ENCODE results near the gene ACTBL2. TPM values are rescaled to one million over a fixed set of nuclear protein-coding genes. Genes with fewer than 3 reads are reported as not detected.
"Not testable (repeated sequence)": the region's sequence is repeated elsewhere in the genome, so short reads cannot be mapped to it uniquely, and the experiment has no call there.

Gene ACTBL2
- total RNA-seq, 2 donors from 2014 or later, result not detected

- H3K36me3 Mint-ChIP-seq (ENCODE audit: low read depth), result no peaks in the 10 kb centered on the region
- no peaks in the 10 kb centered on the region for H3K4me1 Mint-ChIP-seq
- H3K4me3 Mint-ChIP-seq, result no peak overlapping the region
- no peak overlapping the region for H3K27ac Mint-ChIP-seq
- H3K9me3 Mint-ChIP-seq, result no peaks in the 10 kb centered on the region
- ATAC-seq (replicated peaks), result no peak
- peaks cover 9% of the 10 kb centered on the region for H3K27me3 Mint-ChIP-seq
Observed at GRCh38 chr5:57476601-57477056, 6.0 kb downstream of the ACTBL2 start.

GRCh38 chr5:57470339-57470738 lies 12.3 kb downstream of the ACTBL2 start:
- Mint-ChIP-seq H3K36me3 (ENCODE audit: low read depth) (no peaks in the 10 kb centered on the region), H3K27ac (no peak overlapping the region), H3K9me3 (no peaks in the 10 kb centered on the region), H3K27me3 (peaks cover 16% of the 10 kb centered on the region), H3K4me1 (no peaks in the 10 kb centered on the region), H3K4me3 (no peak overlapping the region)
- no peak for ATAC-seq (replicated peaks)

DNA sequence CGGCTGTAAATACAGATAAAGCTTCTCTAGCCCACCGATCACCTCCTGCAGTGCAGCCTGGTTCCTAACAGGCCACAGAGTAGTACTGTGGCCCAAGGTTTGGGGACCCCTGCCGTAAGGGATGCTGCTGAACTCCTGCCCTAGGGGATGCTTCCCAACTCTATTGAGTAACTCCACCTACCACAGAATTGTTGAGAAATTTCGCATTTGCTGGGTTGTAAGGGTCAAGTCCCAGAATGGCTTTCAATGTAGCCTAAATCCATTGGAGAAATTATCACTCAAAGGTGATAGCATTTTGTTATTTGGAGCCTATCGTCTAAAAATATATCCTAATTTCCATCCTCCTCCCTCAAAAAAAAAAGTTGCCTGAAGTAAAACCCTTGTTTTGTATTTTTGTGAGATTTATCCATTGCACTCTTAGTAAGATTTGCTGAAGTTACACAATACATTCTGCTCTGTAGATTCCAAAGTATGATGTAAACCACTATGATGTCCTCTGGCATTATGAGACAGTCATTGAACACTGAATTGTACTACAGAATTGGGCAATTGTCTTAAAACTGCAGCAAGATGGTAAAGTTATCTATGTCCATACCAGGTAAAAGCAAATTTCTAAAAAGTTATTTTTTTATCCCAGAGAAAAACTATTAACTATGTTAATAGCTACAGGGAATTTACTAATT lies 14.0 kb downstream of the ACTBL2 start:
- Mint-ChIP-seq H3K36me3 (ENCODE audit: low read depth) (no peaks in the 10 kb centered on the region), H3K9me3 (no peaks in the 10 kb centered on the region), H3K27me3 (peaks cover 20% of the 10 kb centered on the region), H3K4me3 (no peak overlapping the region), H3K27ac (no peak overlapping the region), H3K4me1 (no peaks in the 10 kb centered on the region)
- ATAC-seq (replicated peaks), result no peak

- Mint-ChIP-seq H3K4me1 (no peaks in the 10 kb centered on the region), H3K27me3 (peaks cover 23% of the 10 kb centered on the region), H3K27ac (no peak overlapping the region), H3K9me3 (no peaks in the 10 kb centered on the region), H3K36me3 (ENCODE audit: low read depth) (no peaks in the 10 kb centered on the region), H3K4me3 (no peak overlapping the region)
- ATAC-seq (replicated peaks), result no peak
Observed at GRCh38 chr5:57466544-57466943, 16.1 kb downstream of the ACTBL2 start.

DNA sequence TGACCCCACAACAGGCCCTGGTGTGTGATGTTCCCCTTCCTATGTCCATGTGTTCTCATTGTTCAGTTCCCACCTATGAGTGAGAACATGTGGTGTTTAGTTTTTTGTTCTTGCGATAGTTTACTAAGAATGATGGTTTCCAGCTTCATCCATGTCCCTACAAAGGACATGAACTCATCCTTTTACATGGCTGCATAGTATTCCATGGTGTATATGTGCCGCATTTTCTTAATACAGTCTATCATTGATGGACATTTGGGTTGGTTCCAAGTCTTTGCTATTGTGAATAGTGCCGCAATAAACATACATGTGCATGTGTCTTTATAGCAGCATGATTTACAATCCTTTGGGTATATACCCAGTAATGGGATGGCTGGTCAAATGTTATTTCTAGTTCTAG lies 22.6 kb downstream of the ACTBL2 start:
- H3K36me3 Mint-ChIP-seq (ENCODE audit: low read depth); H3K4me1 Mint-ChIP-seq; H3K9me3 Mint-ChIP-seq; H3K27me3 Mint-ChIP-seq; H3K27ac Mint-ChIP-seq; H3K4me3 Mint-ChIP-seq; ATAC-seq (replicated peaks): not testable (repeated sequence)

- Mint-ChIP-seq H3K4me1 (no peaks in the 10 kb centered on the region), H3K27me3 (peaks cover 3% of the 10 kb centered on the region), H3K36me3 (ENCODE audit: low read depth) (no peaks in the 10 kb centered on the region), H3K4me3 (no peak overlapping the region), H3K9me3 (no peaks in the 10 kb centered on the region), H3K27ac (no peak overlapping the region)
- ATAC-seq (replicated peaks), result no peak
Observed at GRCh38 chr5:57458443-57458842, 24.2 kb downstream of the ACTBL2 start.

GRCh38 chr5:57456531-57457135 lies 26.0 kb downstream of the ACTBL2 start:
- no peak for ATAC-seq (replicated peaks)
- no peaks in the 10 kb centered on the region for H3K36me3 Mint-ChIP-seq (ENCODE audit: low read depth)
- no peak overlapping the region for H3K4me3 Mint-ChIP-seq
- H3K27me3 Mint-ChIP-seq, result no peaks in the 10 kb centered on the region
- no peaks in the 10 kb centered on the region for H3K4me1 Mint-ChIP-seq
- no peaks in the 10 kb centered on the region for H3K9me3 Mint-ChIP-seq
- no peak overlapping the region for H3K27ac Mint-ChIP-seq

- Mint-ChIP-seq H3K27me3 (no peaks in the 10 kb centered on the region), H3K4me3 (no peak overlapping the region)
Observed at GRCh38 chr5:57455511-57456455, 26.8 kb downstream of the ACTBL2 start.

GRCh38 chr5:57454896-57455295 lies 27.7 kb downstream of the ACTBL2 start:
- H3K27me3 Mint-ChIP-seq, result peaks cover 2% of the 10 kb centered on the region
- no peak overlapping the region for H3K4me3 Mint-ChIP-seq
- no peaks in the 10 kb centered on the region for H3K9me3 Mint-ChIP-seq
- no peaks in the 10 kb centered on the region for H3K36me3 Mint-ChIP-seq (ENCODE audit: low read depth)
- no peaks in the 10 kb centered on the region for H3K4me1 Mint-ChIP-seq
- H3K27ac Mint-ChIP-seq, result no peak overlapping the region
- no peak for ATAC-seq (replicated peaks)

More at GRCh38 chr5:57455511-57456455, 26.8 kb downstream of the ACTBL2 start:
- H3K9me3 Mint-ChIP-seq, result no peaks in the 10 kb centered on the region
- ATAC-seq (replicated peaks), result no peak
- no peaks in the 10 kb centered on the region for H3K36me3 Mint-ChIP-seq (ENCODE audit: low read depth)
- no peaks in the 10 kb centered on the region for H3K4me1 Mint-ChIP-seq
- H3K27ac Mint-ChIP-seq, result no peak overlapping the region

DNA sequence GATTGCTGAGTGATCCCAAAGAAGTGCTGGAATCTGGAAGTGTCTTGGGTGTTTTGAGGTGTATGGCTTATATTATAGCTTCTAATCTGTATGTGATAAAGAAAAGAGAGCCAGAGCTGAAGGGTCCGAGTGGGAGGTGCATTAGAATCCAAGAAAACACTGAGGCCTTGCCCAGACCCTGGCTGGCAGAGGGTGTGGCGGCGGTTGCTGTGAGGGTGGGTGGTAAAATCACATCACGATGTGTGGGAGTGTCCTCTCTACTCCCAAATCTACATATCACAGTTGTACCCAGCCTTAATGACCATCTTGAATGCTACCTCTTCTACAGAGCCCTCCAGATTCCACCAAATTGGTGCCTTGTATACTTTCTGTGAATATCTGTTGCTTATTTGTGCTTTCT lies 28.9 kb downstream of the ACTBL2 start:
- Mint-ChIP-seq H3K4me3 (no peak overlapping the region), H3K4me1 (no peaks in the 10 kb centered on the region), H3K36me3 (ENCODE audit: low read depth) (no peaks in the 10 kb centered on the region), H3K27me3 (peaks cover 4% of the 10 kb centered on the region), H3K27ac (no peak overlapping the region), H3K9me3 (no peaks in the 10 kb centered on the region)
- ATAC-seq (replicated peaks), result no peak

DNA sequence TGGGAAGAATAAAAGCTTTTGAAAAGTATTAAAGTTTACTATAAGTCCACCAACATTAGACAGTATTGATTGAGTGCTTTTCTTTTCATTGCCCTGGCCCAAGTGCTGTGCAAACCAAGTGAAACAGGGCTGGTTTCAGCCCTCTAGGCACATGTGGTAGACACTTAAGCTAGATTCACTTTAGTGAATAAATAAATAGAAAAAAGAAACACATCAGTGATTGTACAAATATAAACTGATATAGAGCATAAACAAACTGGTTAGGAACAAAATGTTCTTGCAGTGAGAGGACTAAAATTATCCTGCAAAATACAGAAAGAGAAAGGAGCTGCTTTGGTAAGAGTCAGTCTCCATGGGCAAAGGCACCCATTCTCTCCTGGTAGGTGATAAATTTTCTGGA lies 29.7 kb downstream of the ACTBL2 start:
- no peaks in the 10 kb centered on the region for H3K9me3 Mint-ChIP-seq
- H3K36me3 Mint-ChIP-seq (ENCODE audit: low read depth), result no peaks in the 10 kb centered on the region
- ATAC-seq (replicated peaks), result no peak
- H3K4me3 Mint-ChIP-seq, result no peak overlapping the region
- no peaks in the 10 kb centered on the region for H3K4me1 Mint-ChIP-seq
- no peak overlapping the region for H3K27ac Mint-ChIP-seq
- peaks cover 4% of the 10 kb centered on the region for H3K27me3 Mint-ChIP-seq

DNA sequence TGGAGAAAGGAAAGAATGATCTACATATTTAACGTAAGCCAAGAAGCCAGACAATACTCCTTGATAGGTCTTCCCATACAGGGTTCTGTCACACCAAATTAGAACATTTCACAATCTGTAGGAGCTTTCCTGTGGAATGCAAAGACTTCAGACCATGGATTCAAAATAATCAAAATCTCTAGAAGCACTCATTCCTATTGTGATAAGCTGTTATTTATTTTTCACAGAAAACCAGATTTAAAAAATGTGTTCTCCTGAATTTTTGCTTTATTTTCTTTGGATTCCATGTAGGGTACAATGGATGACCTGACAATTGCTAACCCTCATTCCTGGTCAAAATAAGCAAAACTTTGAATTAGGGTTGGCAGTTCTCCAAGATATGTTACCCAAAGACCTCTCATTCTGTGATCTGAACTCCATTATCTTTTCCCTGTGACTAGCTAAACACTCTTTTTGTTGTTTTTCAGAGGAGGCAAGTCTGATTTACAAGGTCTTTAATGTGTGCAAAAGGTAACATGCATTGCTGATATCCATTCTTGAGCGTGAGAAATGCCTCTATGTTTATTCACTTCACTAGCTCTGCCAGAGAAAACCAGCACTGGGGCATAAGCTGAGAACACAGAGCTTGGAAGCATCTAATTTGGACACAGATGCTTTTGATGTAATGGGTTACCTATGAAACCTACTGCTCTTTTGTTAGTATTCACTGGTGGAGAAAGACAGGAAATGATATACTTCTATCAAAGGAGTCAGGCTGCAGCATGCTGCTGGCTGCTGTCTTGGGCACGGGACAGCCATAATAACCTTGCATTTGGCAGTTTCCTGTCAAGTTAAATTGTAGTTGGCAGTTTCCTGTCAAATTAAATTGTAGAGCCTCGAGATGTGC lies 31.4 kb downstream of the ACTBL2 start:
- Mint-ChIP-seq H3K4me3 (no peak overlapping the region), H3K27ac (no peak overlapping the region), H3K27me3 (peaks cover 4% of the 10 kb centered on the region), H3K9me3 (no peaks in the 10 kb centered on the region), H3K4me1 (no peaks in the 10 kb centered on the region), H3K36me3 (ENCODE audit: low read depth) (no peaks in the 10 kb centered on the region)
- ATAC-seq (replicated peaks), result no peak

DNA sequence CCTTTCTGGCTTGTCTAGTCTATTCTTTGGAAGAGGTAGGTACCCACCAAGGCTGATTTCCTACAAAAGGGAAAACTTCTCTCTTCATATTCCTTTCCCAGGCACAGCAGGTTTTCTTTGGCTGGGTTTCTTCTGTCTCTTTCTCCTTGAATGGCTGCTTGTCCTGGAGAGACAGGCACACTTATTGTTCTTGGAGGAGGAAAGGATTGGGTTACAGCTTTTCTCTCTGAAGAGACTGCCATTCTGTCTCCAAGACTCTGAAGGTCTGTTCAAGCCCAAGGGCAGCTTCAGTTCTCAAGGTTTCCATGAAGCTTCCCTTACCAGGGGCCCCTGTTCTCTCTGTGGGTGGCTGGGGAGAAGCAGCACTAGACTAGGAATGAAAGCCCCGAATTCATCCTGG lies 33.9 kb downstream of the ACTBL2 start:
- Mint-ChIP-seq H3K27me3 (peaks cover 11% of the 10 kb centered on the region), H3K4me1 (no peaks in the 10 kb centered on the region), H3K36me3 (ENCODE audit: low read depth) (no peaks in the 10 kb centered on the region), H3K27ac (no peak overlapping the region), H3K4me3 (no peak overlapping the region), H3K9me3 (no peaks in the 10 kb centered on the region)
- ATAC-seq (replicated peaks), result no peak

DNA sequence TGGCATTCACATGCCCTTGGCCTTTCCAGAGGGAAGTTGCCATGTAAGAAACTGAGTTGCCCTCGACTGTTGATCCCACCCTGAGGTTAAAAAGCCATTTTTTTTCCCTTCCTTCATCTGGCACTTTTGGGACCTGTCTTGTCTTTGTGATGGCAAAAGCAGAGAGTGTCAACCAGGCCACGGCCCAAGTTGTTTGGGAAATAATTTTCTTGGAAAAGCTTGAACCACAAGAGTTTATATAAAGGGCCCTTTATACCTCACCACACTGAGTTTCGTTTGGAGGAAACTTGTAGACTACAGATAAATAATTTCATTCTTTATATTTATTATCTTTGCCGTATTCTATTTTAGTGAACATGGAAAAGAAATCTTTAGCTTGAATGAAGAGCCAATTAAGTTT lies 34.3 kb downstream of the ACTBL2 start:
- no peaks in the 10 kb centered on the region for H3K4me1 Mint-ChIP-seq
- H3K4me3 Mint-ChIP-seq, result no peak overlapping the region
- peaks cover 15% of the 10 kb centered on the region for H3K27me3 Mint-ChIP-seq
- no peak overlapping the region for H3K27ac Mint-ChIP-seq
- H3K9me3 Mint-ChIP-seq, result no peaks in the 10 kb centered on the region
- H3K36me3 Mint-ChIP-seq (ENCODE audit: low read depth), result no peaks in the 10 kb centered on the region
- no peak for ATAC-seq (replicated peaks)

Measured in activated T-helper 17 cell treated with anti-CD3 and anti-CD28 coated beads, Interleukin-2, amount 50 U/mL, for 72 hours (primary cell).